ENCODE data around the gene SPNS3. TPM values are rescaled to one million over a fixed set of nuclear protein-coding genes. Genes with fewer than 3 reads are reported as not detected.

SPNS3 gene
- total and polyA plus RNA-seq, 2 of the 4 experiments (the other 2 are of a cell fraction) = 0.18 TPM; not detected in 1

DNA sequence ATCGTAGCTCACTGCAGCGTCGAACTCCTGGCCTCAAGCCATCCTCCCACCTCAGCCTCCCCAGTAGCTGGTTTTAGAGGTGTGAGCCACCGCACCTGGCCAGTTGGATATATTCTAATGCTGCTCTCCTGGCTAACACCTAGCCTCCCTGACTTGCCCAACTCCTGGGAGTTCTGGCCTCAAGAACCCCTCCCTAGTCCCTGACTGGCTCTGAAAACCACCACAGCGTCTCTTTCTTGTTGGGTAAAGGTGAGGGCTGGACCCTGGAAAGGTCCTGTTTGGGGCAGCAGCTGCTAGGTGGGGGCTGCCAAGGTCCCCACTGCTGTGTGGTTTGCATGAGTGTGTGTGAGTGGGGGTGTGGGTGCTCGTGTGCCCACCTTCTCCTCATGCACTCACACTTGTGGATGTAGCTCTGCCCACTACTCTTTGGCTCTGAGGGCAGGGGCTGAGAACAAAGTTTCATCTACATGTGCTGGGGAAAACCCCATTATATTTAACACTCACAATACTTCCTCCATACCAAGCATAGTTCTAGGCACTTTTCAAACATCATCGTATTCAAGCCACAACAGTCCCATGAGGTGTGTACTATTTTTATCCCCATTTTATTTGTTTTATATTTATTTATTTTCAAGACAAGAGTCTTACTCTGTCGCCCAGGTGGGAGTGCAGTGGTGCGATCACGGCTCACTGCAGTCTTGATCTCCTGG, 7.1 kb upstream of the SPNS3 start:
- TF ChIP-seq USF2 (IDR thresholded peaks at IDR 0.05; ENCODE audit: low read depth, low read length) (no peak), CHD1 (IDR thresholded peaks at IDR 0.05; ENCODE audit: low read depth, low read length) (no peak), RCOR1 (IDR thresholded peaks at IDR 0.05; ENCODE audit: insufficient replicate concordance, low read length) (no peak), BHLHE40 (IDR thresholded peaks at IDR 0.05; ENCODE audit: low read depth, low read length) (no peak), RAD21 (IDR thresholded peaks at IDR 0.05; ENCODE audit: low read length) (no peak), MXI1 (IDR thresholded peaks at IDR 0.05; ENCODE audit: borderline replicate concordance, low read depth, low read length) (no peak)
- TF ChIP-seq, protein P1, sequence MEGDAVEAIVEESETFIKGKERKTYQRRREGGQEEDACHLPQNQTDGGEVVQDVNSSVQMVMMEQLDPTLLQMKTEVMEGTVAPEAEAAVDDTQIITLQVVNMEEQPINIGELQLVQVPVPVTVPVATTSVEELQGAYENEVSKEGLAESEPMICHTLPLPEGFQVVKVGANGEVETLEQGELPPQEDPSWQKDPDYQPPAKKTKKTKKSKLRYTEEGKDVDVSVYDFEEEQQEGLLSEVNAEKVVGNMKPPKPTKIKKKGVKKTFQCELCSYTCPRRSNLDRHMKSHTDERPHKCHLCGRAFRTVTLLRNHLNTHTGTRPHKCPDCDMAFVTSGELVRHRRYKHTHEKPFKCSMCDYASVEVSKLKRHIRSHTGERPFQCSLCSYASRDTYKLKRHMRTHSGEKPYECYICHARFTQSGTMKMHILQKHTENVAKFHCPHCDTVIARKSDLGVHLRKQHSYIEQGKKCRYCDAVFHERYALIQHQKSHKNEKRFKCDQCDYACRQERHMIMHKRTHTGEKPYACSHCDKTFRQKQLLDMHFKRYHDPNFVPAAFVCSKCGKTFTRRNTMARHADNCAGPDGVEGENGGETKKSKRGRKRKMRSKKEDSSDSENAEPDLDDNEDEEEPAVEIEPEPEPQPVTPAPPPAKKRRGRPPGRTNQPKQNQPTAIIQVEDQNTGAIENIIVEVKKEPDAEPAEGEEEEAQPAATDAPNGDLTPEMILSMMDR (conservative IDR thresholded peaks at IDR 0.05; ENCODE audit: low read depth, low read length) = no peak
- H3K27me3 ChIP-seq (ENCODE audit: control insufficient read depth, insufficient read depth, low read length) = no peaks in the 10 kb centered on the region; the same call in 1 of the 2 replicates
- H4K91ac ChIP-seq (ENCODE audit: insufficient read depth, low read depth, low read length) = no peak overlapping the region
- no peaks in the 10 kb centered on the region; the same call in 1 of the 2 replicates for H3K9me3 ChIP-seq (ENCODE audit: control insufficient read depth, insufficient read depth, low read length)
- H3K14ac ChIP-seq (replicated peaks; ENCODE audit: low read depth, low read length) = no peak overlapping the region
- H3K56ac ChIP-seq (ENCODE audit: extremely low read depth, insufficient read depth, low read length) = no peak overlapping the region
- no peak overlapping the region for H4K8ac ChIP-seq (ENCODE audit: low read depth in 2 of 2, low read length in 2 of 2)
- no peak overlapping the region for H2BK15ac ChIP-seq (ENCODE audit: low read depth, low read length)
- ChIA-PET POLR2A (ENCODE audit: unreplicated experiment) (no interaction called here), CTCF (no interaction called here)
- no peak overlapping the region for H3K18ac ChIP-seq (ENCODE audit: low read depth, low read length)
- H3K36me3 ChIP-seq (ENCODE audit: control insufficient read depth, insufficient read depth, low read length) = no peaks in the 10 kb centered on the region
- H3K23ac ChIP-seq (ENCODE audit: low read depth, low read length) = no peak overlapping the region
- no peak overlapping the region for H3K27ac ChIP-seq (ENCODE audit: insufficient read depth, low read length)
- H3K9me1 ChIP-seq (ENCODE audit: insufficient read depth, low read length) = no peaks in the 10 kb centered on the region
- in situ Hi-C loops (cut with MboI; ENCODE audit: low sequenced_read_pairs) (loop anchor here (10.0 kb wide), 1 partner anchor 198 kb away; no protein-coding TSS in a partner anchor), intact Hi-C loops (cut with micrococcal nuclease) (no loop called here), dilution Hi-C loops (cut with HindIII; ENCODE audit: low sequenced_read_pairs, unreplicated experiment) (no loop called here)
- H4K5ac ChIP-seq (ENCODE audit: low read depth, low read length) = no peak overlapping the region
- no CpG with 5 or more reads among the region's 10 CpGs for WGBS, 2 experiments (ENCODE audit: extremely low coverage in 2 of 2, insufficient read length in 1 of 2)
- no peak overlapping the region for H2BK120ac ChIP-seq (ENCODE audit: low read depth, low read length)
- H3K79me1 ChIP-seq (ENCODE audit: low read depth in 1 of 2, low read length in 2 of 2) = no peaks in the 10 kb centered on the region
- ATAC-seq (ENCODE audit: low read depth) (no peak), DNase-seq (no peak)
- BruUV-seq (replicated peaks) = no TSS peak
- H2AFZ ChIP-seq (replicated peaks; ENCODE audit: low read length, poor library complexity) = no peak overlapping the region
- H3K4me2 ChIP-seq (ENCODE audit: low read depth, low read length) = no peak overlapping the region
- no peak overlapping the region for H2BK20ac ChIP-seq (ENCODE audit: low read depth, low read length)
- H2AK9ac ChIP-seq (replicated peaks; ENCODE audit: low read depth, low read length, poor library complexity) = no peak overlapping the region
- no peak overlapping the region for H3K4ac ChIP-seq (ENCODE audit: low read depth, low read length)
- H3K4me1 ChIP-seq (ENCODE audit: control insufficient read depth, insufficient read depth, low read length) = no peaks in the 10 kb centered on the region
- H2AK5ac ChIP-seq (ENCODE audit: low read depth, low read length) = no peak overlapping the region
- H2BK5ac ChIP-seq (ENCODE audit: low read depth, low read length, poor library complexity, severe bottlenecking) = no peak overlapping the region
- no peaks in the 10 kb centered on the region for H4K20me1 ChIP-seq (ENCODE audit: insufficient read depth, low read length)
- no peak overlapping the region for H3K4me3 ChIP-seq (ENCODE audit: insufficient read depth, low read depth, low read length)
- no peak overlapping the region for H3K9ac ChIP-seq (ENCODE audit: low read depth, low read length)

All from IMR-90 (cell line).